ENCODE measurements around the gene KIFC3. TPM values are rescaled to one million over a fixed set of nuclear protein-coding genes. Genes with fewer than 3 reads are reported as not detected.
A peak's percentile ranks its signal among the peaks of the same experiment; 100 is the strongest.

The KIFC3 gene
- total RNA-seq, 4 donors from 2014 or later = 116 to 206 (median 164) TPM

DNA sequence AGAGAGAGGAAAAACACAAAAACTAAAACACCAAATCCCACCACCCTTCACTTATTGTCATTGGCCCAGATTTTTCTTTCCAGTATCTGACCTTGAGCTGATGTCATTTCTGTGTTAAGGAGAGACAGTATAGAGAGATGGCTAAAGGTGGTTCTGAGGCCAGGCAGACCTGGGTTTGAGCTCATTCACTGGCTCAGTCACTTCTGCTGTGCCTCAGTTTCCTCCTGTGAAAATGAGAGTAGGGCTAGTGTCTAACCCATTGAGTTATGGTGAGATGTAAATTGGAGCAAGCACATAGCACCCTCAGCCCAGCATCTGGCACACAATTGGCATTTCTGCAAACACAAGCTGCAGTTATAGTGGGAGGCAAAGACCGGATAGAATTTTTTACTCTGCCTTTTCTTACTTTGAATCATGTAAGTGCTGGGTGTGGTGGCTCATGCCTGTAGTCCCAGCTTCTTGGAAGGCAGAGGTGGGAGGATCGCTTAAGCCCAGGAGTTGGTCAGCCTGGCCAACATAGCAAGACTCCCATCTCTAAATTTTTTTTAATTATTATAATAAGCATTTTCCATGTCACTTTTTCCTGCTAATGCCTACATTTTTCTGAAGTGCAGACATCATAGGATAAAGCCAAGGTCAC lies 6.4 kb upstream of the KIFC3 start:
- no peak for DNase-seq (ENCODE audit: low spot score in 2 of 2)
- H3K4me3 ChIP-seq (ENCODE audit: low read depth, poor library complexity, severe bottlenecking) = no peak overlapping the region
- intact Hi-C loops (cut with DNase I; ENCODE audit: low total_unique reads) = no loop called here
- whole genome bisulfite sequencing, 2 donors = 17 to 29% methylated on average over 2 of the region's 2 CpGs
- TF ChIP-seq, protein P1, sequence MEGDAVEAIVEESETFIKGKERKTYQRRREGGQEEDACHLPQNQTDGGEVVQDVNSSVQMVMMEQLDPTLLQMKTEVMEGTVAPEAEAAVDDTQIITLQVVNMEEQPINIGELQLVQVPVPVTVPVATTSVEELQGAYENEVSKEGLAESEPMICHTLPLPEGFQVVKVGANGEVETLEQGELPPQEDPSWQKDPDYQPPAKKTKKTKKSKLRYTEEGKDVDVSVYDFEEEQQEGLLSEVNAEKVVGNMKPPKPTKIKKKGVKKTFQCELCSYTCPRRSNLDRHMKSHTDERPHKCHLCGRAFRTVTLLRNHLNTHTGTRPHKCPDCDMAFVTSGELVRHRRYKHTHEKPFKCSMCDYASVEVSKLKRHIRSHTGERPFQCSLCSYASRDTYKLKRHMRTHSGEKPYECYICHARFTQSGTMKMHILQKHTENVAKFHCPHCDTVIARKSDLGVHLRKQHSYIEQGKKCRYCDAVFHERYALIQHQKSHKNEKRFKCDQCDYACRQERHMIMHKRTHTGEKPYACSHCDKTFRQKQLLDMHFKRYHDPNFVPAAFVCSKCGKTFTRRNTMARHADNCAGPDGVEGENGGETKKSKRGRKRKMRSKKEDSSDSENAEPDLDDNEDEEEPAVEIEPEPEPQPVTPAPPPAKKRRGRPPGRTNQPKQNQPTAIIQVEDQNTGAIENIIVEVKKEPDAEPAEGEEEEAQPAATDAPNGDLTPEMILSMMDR (IDR thresholded peaks at IDR 0.05) = no peak
- TF ChIP-seq POLR2A (IDR thresholded peaks at IDR 0.05) = no peak

DNA sequence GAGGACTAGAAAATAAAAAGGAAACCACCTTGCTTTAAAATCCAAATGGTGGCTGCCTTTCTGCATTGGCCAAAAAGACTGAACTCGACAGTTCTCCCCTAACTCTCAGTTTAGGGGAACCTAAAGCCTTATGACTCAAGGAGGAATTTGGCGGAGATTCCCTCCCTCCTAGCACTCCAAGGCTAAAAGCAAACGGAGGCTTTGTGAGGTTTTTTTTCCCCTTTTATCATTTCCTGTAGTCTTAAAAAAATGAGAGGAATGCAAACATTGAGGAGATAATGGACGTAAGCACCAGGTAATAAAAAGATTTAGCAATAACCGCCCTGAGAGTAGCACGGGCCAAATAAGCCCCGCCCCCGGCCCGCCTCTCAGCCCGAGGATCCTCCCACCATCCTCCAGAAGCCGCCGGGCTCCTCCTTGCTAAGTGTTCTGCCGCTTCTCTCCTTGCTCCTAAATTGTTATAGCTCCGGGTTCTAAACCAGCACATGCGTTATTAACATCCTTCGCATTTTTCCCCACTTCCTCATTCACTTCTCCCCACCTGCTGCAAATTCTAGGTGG lies 5.8 kb upstream of the KIFC3 start:
- DNase-seq (ENCODE audit: low spot score in 2 of 2) = peak; percentile 83 to 98
- WGBS, 2 donors = 3 to 4% methylated on average over 16 of the region's 16 CpGs
- intact Hi-C loops (cut with DNase I; ENCODE audit: low total_unique reads) = no loop called here
- H3K4me3 ChIP-seq (ENCODE audit: low read depth, poor library complexity, severe bottlenecking) = no peak overlapping the region
- no peak for TF ChIP-seq POLR2A (IDR thresholded peaks at IDR 0.05)
- TF ChIP-seq, protein P1 (IDR thresholded peaks at IDR 0.05) = no peak

- TF ChIP-seq POLR2A (IDR thresholded peaks at IDR 0.05) = no peak
- TF ChIP-seq, protein P1 (IDR thresholded peaks at IDR 0.05) = no peak
- DNase-seq (ENCODE audit: low spot score in 2 of 2) = no peak
- 68 to 73% methylated on average over 7 of the region's 7 CpGs for WGBS, 2 donors
- intact Hi-C loops (cut with DNase I; ENCODE audit: low total_unique reads) = no loop called here
- no peak overlapping the region for H3K4me3 ChIP-seq (ENCODE audit: low read depth, poor library complexity, severe bottlenecking)
These were observed 5.1 kb upstream of the KIFC3 start for GRCh38 chr16:57807252-57807967.

DNA sequence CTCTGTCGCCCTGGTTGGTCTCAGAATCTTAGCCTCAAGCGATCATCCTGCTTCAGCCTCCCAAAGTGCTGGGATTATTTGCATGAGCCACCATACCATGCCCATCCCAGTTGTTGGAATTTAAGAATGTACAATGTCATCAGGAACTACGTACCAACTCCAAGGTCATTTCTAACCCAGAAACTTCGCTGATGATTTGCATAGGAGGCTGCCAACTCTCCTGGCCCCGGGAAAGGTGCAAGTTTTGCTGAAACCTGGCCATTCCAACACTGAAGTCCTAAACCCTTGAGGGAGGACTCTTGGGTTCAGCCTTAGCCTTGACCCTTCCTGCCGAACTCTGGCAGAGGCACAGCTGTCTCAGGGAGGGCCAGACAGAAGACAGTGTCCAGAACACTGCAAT lies 2.9 kb upstream of the KIFC3 start:
- no peak for TF ChIP-seq POLR2A (IDR thresholded peaks at IDR 0.05)
- TF ChIP-seq, protein P1 (IDR thresholded peaks at IDR 0.05) = no peak
- H3K4me3 ChIP-seq (ENCODE audit: low read depth, poor library complexity, severe bottlenecking) = no peak overlapping the region
- no peak for DNase-seq (ENCODE audit: low spot score in 2 of 2)
- 81 to 92% methylated on average over 6 of the region's 6 CpGs for WGBS, 2 donors
- intact Hi-C loops (cut with DNase I; ENCODE audit: low total_unique reads) = no loop called here

- 59 to 63% methylated on average over 5 of the region's 5 CpGs for WGBS, 2 donors
- intact Hi-C loops (cut with DNase I; ENCODE audit: low total_unique reads) = no loop called here
- no peak for TF ChIP-seq POLR2A (IDR thresholded peaks at IDR 0.05)
- TF ChIP-seq, protein P1 (IDR thresholded peaks at IDR 0.05) = no peak
- H3K4me3 ChIP-seq (ENCODE audit: low read depth, poor library complexity, severe bottlenecking) = no peak overlapping the region
- DNase-seq (ENCODE audit: low spot score in 2 of 2) = no peak
These were observed 2.0 kb upstream of the KIFC3 start for GRCh38 chr16:57804111-57804837.
